WTC11 (cell line): ENCODE measurements around the gene MAP3K10. TPM values are rescaled to one million over a fixed set of nuclear protein-coding genes. Genes with fewer than 3 reads are reported as not detected.

Experiments used
- ATAC-seq: fragments of 200-7000 bp; cut with Tn5 transposase; 2 replicates; pipeline ENCODE4 v1.10.0; 2021; ENCODE audit warnings: mild to moderate bottlenecking, moderate library complexity
- CTCF ChIA-PET: fragments of 300-600 bp; sonication (Branson Sonifier 250); formaldehyde crosslinking; loops from one replicate; lab custom pipeline; 2021; ENCODE audit warnings: antibody characterized with exemption; lab: Charles Lee
- POLR2A ChIA-PET: fragments of 350-600 bp; sonication (Branson Sonifier 250); formaldehyde crosslinking; loops from one replicate; lab custom pipeline; 2021; ENCODE audit warnings: antibody characterized with exemption; lab: Charles Lee
- DNase-seq: peaks from one replicate; pipeline ENCODE4 v3.0.0; 2021; ENCODE audit warnings: low spot score
- H3K27ac Mint-ChIP-seq: 2 replicates; pipeline ENCODE4 v1.8.0; 2021; ENCODE audit warnings: mixed read lengths
- H3K27me3 Mint-ChIP-seq: 2 replicates; pipeline ENCODE4 v1.8.0; 2021; ENCODE audit warnings: low read depth, mild to moderate bottlenecking, moderate library complexity, mixed read lengths
- H3K36me3 Mint-ChIP-seq: 2 replicates; pipeline ENCODE4 v1.8.0; 2021; ENCODE audit warnings: mixed read lengths
- H3K4me1 Mint-ChIP-seq: 2 replicates; pipeline ENCODE4 v1.8.0; 2022; ENCODE audit warnings: mixed read lengths
- H3K4me3 Mint-ChIP-seq: 2 replicates; pipeline ENCODE4 v1.8.0; 2021; ENCODE audit warnings: mild to moderate bottlenecking, moderate library complexity, mixed read lengths
- H3K9me3 Mint-ChIP-seq: 2 replicates; pipeline ENCODE4 v1.8.0; 2021; ENCODE audit warnings: mixed read lengths
- AFF4 ChIP-seq: sonication (generic); formaldehyde crosslinking; IDR thresholded peaks from 2 replicates; pipeline ENCODE4 v1.8.1; 2023; ENCODE audit warnings: mild to moderate bottlenecking, missing genetic modification reagents, borderline replicate concordance
- ATF1 ChIP-seq: sonication (generic); formaldehyde crosslinking; IDR thresholded peaks from 2 replicates; pipeline ENCODE4 v1.8.1; 2023; ENCODE audit warnings: mild to moderate bottlenecking, moderate library complexity, missing genetic modification reagents
- FOXP1 ChIP-seq: sonication (generic); formaldehyde crosslinking; IDR thresholded peaks from 2 replicates; pipeline ENCODE4 v1.8.0; 2022; ENCODE audit warnings: missing genetic modification reagents, mild to moderate bottlenecking, moderate library complexity, borderline replicate concordance
- IRF2 ChIP-seq: sonication (generic); formaldehyde crosslinking; IDR thresholded peaks from 2 replicates; pipeline ENCODE4 v1.8.0; 2022; ENCODE audit warnings: low read depth, missing genetic modification reagents, borderline replicate concordance
- JUN ChIP-seq: sonication (generic); formaldehyde crosslinking; IDR thresholded peaks from 2 replicates; pipeline ENCODE4 v1.8.0; 2023; ENCODE audit warnings: mild to moderate bottlenecking, missing genetic modification reagents
- MXD4 ChIP-seq: fragments of 250-450 bp; sonication (Bioruptor Pico); IDR thresholded peaks from 2 replicates; pipeline ENCODE4 v1.8.0; 2021; ENCODE audit warnings: mild to moderate bottlenecking, moderate library complexity, borderline replicate concordance
- NFYB ChIP-seq: sonication (generic); formaldehyde crosslinking; conservative IDR thresholded peaks from 2 replicates; pipeline ENCODE4 v1.8.0; 2022; ENCODE audit warnings: low read depth, missing genetic modification reagents
- NR2C2 ChIP-seq: sonication (generic); formaldehyde crosslinking; IDR thresholded peaks from 2 replicates; pipeline ENCODE4 v1.8.0; 2022; ENCODE audit warnings: mild to moderate bottlenecking, missing genetic modification reagents
- NR3C1 ChIP-seq: sonication (generic); formaldehyde crosslinking; conservative IDR thresholded peaks from 2 replicates; pipeline ENCODE4 v1.8.1; 2023; ENCODE audit warnings: low read depth, mild to moderate bottlenecking, missing genetic modification reagents
- SOX15 ChIP-seq: fragments of 250-450 bp; sonication (Bioruptor Pico); IDR thresholded peaks from 2 replicates; pipeline ENCODE4 v1.9.0; 2021; ENCODE audit warnings: mild to moderate bottlenecking
- TEAD4 ChIP-seq: sonication (generic); formaldehyde crosslinking; IDR thresholded peaks from 2 replicates; pipeline ENCODE4 v1.8.0; 2022; ENCODE audit warnings: mild to moderate bottlenecking, missing genetic modification reagents
- TP53 ChIP-seq: sonication (generic); formaldehyde crosslinking; IDR thresholded peaks from 2 replicates; pipeline ENCODE4 v1.8.1; 2023; ENCODE audit warnings: mild to moderate bottlenecking, missing genetic modification reagents
- ZNF263 ChIP-seq: sonication (generic); formaldehyde crosslinking; IDR thresholded peaks from 2 replicates; pipeline ENCODE4 v1.8.1; 2022; ENCODE audit warnings: low read depth, mild to moderate bottlenecking, moderate library complexity, missing genetic modification reagents
- ZNF416 ChIP-seq: fragments of 250-450 bp; sonication (Bioruptor Pico); IDR thresholded peaks from 2 replicates; pipeline ENCODE4 v1.9.0; 2021; ENCODE audit warnings: mild to moderate bottlenecking, inconsistent platforms
- ZNF423 ChIP-seq: fragments of 250-450 bp; sonication (Bioruptor Pico); IDR thresholded peaks from 2 replicates; pipeline ENCODE4 v2.1.2; 2022; ENCODE audit warnings: mild to moderate bottlenecking, moderate library complexity
- ZNF671 ChIP-seq: fragments of 250-450 bp; sonication (Bioruptor Pico); IDR thresholded peaks from 2 replicates; pipeline ENCODE4 v1.8.0; 2021; ENCODE audit warnings: mild to moderate bottlenecking
- total RNA-seq: library from RNA; stranded (reverse); gene quantifications from 3 replicates; pipeline ENCODE4 v1.2.3, GENCODE V29; 2021
- TF ChIP-seq, protein P1 (sequence below): sonication (generic); formaldehyde crosslinking; IDR thresholded peaks from 2 replicates; pipeline ENCODE4 v1.8.0; 2022; ENCODE audit warnings: mild to moderate bottlenecking, missing genetic modification reagents
- TF ChIP-seq, protein P2 (sequence below): sonication (generic); formaldehyde crosslinking; IDR thresholded peaks from 2 replicates; pipeline ENCODE4 v1.8.1; 2023; ENCODE audit warnings: mild to moderate bottlenecking, missing genetic modification reagents
- TF ChIP-seq, protein P3 (sequence below): sonication (generic); formaldehyde crosslinking; IDR thresholded peaks from 2 replicates; pipeline ENCODE4 v1.8.0; 2022; ENCODE audit warnings: mild to moderate bottlenecking, missing genetic modification reagents
- TF ChIP-seq, protein P4 (sequence below): sonication (generic); formaldehyde crosslinking; IDR thresholded peaks from 2 replicates; pipeline ENCODE4 v1.8.0; 2022; ENCODE audit warnings: missing genetic modification reagents
- TF ChIP-seq, protein P5 (sequence below): sonication (generic); formaldehyde crosslinking; IDR thresholded peaks from 2 replicates; pipeline ENCODE4 v1.8.0; 2023; ENCODE audit warnings: missing genetic modification reagents, mild to moderate bottlenecking, borderline replicate concordance

MAP3K10 gene
- total RNA-seq, 1 experiment from 2014 or later = 23.5 TPM

- no peak for DNase-seq
- H3K36me3 Mint-ChIP-seq = no peaks in the 10 kb centered on the region
- no peaks in the 10 kb centered on the region; the same call in 1 of the 2 replicates for H3K27me3 Mint-ChIP-seq
- no peaks in the 10 kb centered on the region for H3K4me1 Mint-ChIP-seq
- H3K9me3 Mint-ChIP-seq = peaks cover 16% of the 10 kb centered on the region
- ATAC-seq = no peak
- no peak overlapping the region for H3K4me3 Mint-ChIP-seq
- CTCF ChIA-PET = interaction anchor here (0.6 to 4.1 kb wide), 7 partner anchors 9 to 246 kb away, joined by 3 to 44 read pairs (median 3); partner anchors contain the start of gene TTC9B
- TF ChIP-seq, protein P1, sequence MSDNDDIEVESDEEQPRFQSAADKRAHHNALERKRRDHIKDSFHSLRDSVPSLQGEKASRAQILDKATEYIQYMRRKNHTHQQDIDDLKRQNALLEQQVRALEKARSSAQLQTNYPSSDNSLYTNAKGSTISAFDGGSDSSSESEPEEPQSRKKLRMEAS (CRISPR knock-in tag) = no peak
- no peak for TF ChIP-seq TEAD4 (CRISPR knock-in tag)
- TF ChIP-seq, protein P2, sequence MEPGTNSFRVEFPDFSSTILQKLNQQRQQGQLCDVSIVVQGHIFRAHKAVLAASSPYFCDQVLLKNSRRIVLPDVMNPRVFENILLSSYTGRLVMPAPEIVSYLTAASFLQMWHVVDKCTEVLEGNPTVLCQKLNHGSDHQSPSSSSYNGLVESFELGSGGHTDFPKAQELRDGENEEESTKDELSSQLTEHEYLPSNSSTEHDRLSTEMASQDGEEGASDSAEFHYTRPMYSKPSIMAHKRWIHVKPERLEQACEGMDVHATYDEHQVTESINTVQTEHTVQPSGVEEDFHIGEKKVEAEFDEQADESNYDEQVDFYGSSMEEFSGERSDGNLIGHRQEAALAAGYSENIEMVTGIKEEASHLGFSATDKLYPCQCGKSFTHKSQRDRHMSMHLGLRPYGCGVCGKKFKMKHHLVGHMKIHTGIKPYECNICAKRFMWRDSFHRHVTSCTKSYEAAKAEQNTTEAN = no peak
- TF ChIP-seq JUN (CRISPR knock-in tag) = no peak
- no peak for TF ChIP-seq NR2C2 (CRISPR knock-in tag)
- TF ChIP-seq FOXP1 (CRISPR knock-in tag) = no peak
- no peak for TF ChIP-seq AFF4 (CRISPR knock-in tag)
- TF ChIP-seq ZNF423 (CRISPR knock-in tag) = no peak
- no peak for TF ChIP-seq NR3C1
- no peak for TF ChIP-seq NFYB
- no peak for TF ChIP-seq MXD4
- TF ChIP-seq SOX15 (CRISPR knock-in tag) = no peak
- TF ChIP-seq, all 79 proteins: peak for 0
- POLR2A ChIA-PET = interaction anchor here (0.5 to 0.7 kb wide), 2 partner anchors 96 to 467 kb away, joined by 3 to 4 read pairs; no protein-coding TSS in a partner anchor
- no peak overlapping the region for H3K27ac Mint-ChIP-seq
Measured at GRCh38 chr19:40174092-40174491, 17.1 kb upstream of the MAP3K10 start.

DNA sequence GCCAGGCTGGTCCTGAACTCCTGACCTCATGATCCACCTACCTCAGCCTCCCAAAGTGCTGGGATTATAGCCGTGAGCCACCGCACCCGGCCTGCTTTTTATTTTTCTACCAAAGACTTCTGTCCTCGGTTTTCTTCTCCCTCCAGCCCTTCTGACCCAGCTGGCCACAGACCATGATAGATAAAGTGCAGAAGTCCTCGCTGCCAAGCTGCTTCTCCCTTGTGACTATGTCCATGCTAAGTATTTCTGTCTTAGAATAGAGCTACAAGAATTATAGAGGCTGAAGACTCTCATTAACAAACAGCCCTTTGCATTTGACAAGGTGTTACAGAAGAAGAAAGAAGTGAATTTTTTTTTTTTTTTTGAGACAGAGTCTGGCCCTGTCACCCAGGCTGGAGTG lies 15.4 kb upstream of the MAP3K10 start:
- H3K9me3 Mint-ChIP-seq = peaks cover 9% of the 10 kb centered on the region
- DNase-seq = no peak
- ATAC-seq = no peak
- ChIA-PET POLR2A (no interaction called here), CTCF (interaction anchor here (4.1 kb wide), 1 partner anchor 10 kb away, joined by 44 read pairs; no protein-coding TSS in a partner anchor)
- 0 out of 2 replicates have a peak, but pooled peaks cover 3% of the 10 kb centered on the region for H3K4me1 Mint-ChIP-seq
- no peaks in the 10 kb centered on the region for H3K36me3 Mint-ChIP-seq
- no peak overlapping the region for H3K27ac Mint-ChIP-seq
- H3K27me3 Mint-ChIP-seq = no peaks in the 10 kb centered on the region; the same call in 1 of the 2 replicates
- no peak overlapping the region for H3K4me3 Mint-ChIP-seq
- TF ChIP-seq TP53 (CRISPR knock-in tag) = no peak
- no peak for TF ChIP-seq ZNF671 (CRISPR knock-in tag)
- no peak for TF ChIP-seq ATF1
- no peak for TF ChIP-seq ZNF263 (CRISPR knock-in tag)
- TF ChIP-seq, protein P3, sequence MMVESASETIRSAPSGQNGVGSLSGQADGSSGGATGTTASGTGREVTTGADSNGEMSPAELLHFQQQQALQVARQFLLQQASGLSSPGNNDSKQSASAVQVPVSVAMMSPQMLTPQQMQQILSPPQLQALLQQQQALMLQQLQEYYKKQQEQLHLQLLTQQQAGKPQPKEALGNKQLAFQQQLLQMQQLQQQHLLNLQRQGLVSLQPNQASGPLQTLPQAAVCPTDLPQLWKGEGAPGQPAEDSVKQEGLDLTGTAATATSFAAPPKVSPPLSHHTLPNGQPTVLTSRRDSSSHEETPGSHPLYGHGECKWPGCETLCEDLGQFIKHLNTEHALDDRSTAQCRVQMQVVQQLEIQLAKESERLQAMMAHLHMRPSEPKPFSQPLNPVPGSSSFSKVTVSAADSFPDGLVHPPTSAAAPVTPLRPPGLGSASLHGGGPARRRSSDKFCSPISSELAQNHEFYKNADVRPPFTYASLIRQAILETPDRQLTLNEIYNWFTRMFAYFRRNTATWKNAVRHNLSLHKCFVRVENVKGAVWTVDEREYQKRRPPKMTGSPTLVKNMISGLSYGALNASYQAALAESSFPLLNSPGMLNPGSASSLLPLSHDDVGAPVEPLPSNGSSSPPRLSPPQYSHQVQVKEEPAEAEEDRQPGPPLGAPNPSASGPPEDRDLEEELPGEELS (CRISPR knock-in tag) = no peak
- TF ChIP-seq, protein P4, sequence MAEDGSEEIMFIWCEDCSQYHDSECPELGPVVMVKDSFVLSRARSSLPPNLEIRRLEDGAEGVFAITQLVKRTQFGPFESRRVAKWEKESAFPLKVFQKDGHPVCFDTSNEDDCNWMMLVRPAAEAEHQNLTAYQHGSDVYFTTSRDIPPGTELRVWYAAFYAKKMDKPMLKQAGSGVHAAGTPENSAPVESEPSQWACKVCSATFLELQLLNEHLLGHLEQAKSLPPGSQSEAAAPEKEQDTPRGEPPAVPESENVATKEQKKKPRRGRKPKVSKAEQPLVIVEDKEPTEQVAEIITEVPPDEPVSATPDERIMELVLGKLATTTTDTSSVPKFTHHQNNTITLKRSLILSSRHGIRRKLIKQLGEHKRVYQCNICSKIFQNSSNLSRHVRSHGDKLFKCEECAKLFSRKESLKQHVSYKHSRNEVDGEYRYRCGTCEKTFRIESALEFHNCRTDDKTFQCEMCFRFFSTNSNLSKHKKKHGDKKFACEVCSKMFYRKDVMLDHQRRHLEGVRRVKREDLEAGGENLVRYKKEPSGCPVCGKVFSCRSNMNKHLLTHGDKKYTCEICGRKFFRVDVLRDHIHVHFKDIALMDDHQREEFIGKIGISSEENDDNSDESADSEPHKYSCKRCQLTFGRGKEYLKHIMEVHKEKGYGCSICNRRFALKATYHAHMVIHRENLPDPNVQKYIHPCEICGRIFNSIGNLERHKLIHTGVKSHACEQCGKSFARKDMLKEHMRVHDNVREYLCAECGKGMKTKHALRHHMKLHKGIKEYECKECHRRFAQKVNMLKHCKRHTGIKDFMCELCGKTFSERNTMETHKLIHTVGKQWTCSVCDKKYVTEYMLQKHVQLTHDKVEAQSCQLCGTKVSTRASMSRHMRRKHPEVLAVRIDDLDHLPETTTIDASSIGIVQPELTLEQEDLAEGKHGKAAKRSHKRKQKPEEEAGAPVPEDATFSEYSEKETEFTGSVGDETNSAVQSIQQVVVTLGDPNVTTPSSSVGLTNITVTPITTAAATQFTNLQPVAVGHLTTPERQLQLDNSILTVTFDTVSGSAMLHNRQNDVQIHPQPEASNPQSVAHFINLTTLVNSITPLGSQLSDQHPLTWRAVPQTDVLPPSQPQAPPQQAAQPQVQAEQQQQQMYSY (CRISPR knock-in tag) = no peak
- TF ChIP-seq ZNF416 = no peak
- TF ChIP-seq IRF2 (CRISPR knock-in tag) = no peak
- TF ChIP-seq, protein P5, sequence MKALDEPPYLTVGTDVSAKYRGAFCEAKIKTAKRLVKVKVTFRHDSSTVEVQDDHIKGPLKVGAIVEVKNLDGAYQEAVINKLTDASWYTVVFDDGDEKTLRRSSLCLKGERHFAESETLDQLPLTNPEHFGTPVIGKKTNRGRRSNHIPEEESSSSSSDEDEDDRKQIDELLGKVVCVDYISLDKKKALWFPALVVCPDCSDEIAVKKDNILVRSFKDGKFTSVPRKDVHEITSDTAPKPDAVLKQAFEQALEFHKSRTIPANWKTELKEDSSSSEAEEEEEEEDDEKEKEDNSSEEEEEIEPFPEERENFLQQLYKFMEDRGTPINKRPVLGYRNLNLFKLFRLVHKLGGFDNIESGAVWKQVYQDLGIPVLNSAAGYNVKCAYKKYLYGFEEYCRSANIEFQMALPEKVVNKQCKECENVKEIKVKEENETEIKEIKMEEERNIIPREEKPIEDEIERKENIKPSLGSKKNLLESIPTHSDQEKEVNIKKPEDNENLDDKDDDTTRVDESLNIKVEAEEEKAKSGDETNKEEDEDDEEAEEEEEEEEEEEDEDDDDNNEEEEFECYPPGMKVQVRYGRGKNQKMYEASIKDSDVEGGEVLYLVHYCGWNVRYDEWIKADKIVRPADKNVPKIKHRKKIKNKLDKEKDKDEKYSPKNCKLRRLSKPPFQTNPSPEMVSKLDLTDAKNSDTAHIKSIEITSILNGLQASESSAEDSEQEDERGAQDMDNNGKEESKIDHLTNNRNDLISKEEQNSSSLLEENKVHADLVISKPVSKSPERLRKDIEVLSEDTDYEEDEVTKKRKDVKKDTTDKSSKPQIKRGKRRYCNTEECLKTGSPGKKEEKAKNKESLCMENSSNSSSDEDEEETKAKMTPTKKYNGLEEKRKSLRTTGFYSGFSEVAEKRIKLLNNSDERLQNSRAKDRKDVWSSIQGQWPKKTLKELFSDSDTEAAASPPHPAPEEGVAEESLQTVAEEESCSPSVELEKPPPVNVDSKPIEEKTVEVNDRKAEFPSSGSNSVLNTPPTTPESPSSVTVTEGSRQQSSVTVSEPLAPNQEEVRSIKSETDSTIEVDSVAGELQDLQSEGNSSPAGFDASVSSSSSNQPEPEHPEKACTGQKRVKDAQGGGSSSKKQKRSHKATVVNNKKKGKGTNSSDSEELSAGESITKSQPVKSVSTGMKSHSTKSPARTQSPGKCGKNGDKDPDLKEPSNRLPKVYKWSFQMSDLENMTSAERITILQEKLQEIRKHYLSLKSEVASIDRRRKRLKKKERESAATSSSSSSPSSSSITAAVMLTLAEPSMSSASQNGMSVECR (CRISPR knock-in tag) = no peak
